ENCODE measurements around the gene NSUN4.
"Not testable (repeated sequence)": the region's sequence is repeated elsewhere in the genome, so short reads cannot be mapped to it uniquely, and the experiment has no call there.

The NSUN4 gene

DNA sequence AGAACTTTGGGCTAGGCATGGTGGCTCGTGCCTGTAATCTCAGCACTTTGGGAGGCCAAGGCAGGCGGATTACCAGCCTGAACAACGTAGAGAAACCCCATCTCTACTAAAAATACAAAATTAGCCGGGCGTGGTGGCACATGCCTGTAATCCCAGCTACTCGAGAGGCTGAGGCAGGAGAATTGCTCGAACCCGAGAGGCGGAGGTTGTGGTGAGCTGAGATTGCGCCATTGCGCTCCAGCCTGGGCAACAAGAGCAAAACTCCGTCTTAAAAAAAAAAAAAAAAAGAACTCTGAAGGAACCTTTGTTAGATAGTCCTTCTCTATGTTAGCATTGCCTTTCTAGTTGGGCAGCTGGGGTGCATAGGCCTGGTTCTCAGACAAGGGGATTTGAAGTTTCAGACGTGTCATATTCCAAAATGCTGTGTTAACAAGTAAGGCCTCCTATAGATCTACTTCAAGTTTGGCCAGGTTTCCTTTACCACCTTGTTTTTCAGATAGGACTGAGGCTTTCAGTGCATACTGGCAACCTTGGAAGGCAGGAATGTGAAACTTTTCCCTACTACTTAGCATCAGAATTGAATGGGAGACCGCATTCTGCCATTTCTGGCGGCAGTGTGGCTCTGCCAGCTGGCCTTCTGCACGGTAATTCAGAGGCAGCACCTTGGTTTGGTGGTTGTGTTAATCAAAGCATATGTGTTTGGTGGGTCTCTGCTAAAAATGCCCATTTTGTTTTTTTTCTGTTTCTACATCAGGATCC is 31.0 kb upstream of the NSUN4 start:
- no peak overlapping the region for H3K9ac ChIP-seq (ENCODE audit: low read depth, low read length)
- H3K4me3 ChIP-seq (ENCODE audit: low read length), result no peak overlapping the region
- no peaks in the 10 kb centered on the region for H3K27me3 ChIP-seq (ENCODE audit: insufficient read depth, low read length)
- WGBS, result 93% methylated on average over 16 of the region's 16 CpGs
- peaks cover 12% of the 10 kb centered on the region; the same call in 1 of the 2 replicates for H3K4me1 ChIP-seq (ENCODE audit: insufficient read depth, low read length)
- H3K36me3 ChIP-seq (ENCODE audit: insufficient read depth, low read length), result peaks cover 71% of the 10 kb centered on the region
- no peaks in the 10 kb centered on the region for H3K9me3 ChIP-seq (ENCODE audit: insufficient read depth, low read depth, low read length)
- H3K27ac ChIP-seq (ENCODE audit: low read depth, low read length), result no peak overlapping the region

DNA sequence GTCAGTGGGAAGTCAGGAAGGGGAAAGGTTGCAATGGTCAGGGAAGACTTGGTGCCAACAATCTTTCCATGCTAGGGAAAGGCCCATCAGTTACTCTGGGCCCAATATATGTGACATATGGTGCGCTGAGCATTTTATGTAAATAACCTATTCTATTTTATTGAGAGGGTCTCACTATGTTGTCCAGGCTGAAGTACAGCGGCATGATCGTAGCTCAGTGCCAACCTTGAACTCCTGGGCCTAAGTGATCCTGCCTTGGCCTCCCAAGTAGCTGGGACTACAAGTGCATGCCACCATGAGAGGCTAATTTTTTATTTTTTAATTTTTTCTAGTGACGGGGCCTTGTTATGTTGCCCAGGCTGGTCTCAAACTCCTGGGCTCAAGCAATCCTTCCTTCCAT is 30.3 kb upstream of the NSUN4 start:
- H3K4me1 ChIP-seq (ENCODE audit: insufficient read depth, low read length), result peaks cover 12% of the 10 kb centered on the region; the same call in 1 of the 2 replicates
- H3K9me3 ChIP-seq (ENCODE audit: insufficient read depth, low read depth, low read length), result no peaks in the 10 kb centered on the region
- H3K4me3 ChIP-seq (ENCODE audit: low read length), result no peak overlapping the region
- H3K27ac ChIP-seq (ENCODE audit: low read depth, low read length), result no peak overlapping the region
- WGBS, result 97% methylated on average over 4 of the region's 4 CpGs
- H3K36me3 ChIP-seq (ENCODE audit: insufficient read depth, low read length), result peaks cover 76% of the 10 kb centered on the region
- no peaks in the 10 kb centered on the region for H3K27me3 ChIP-seq (ENCODE audit: insufficient read depth, low read length)
- H3K9ac ChIP-seq (ENCODE audit: low read depth, low read length), result no peak overlapping the region

GRCh38 chr1:46315669-46316403 is 24.8 kb upstream of the NSUN4 start:
- 100% methylated on average over 3 of the region's 3 CpGs for WGBS
- H3K36me3 ChIP-seq (ENCODE audit: insufficient read depth, low read length), result peaks cover 60% of the 10 kb centered on the region
- no peaks in the 10 kb centered on the region for H3K9me3 ChIP-seq (ENCODE audit: insufficient read depth, low read depth, low read length)
- no peak overlapping the region for H3K4me3 ChIP-seq (ENCODE audit: low read length)
- H3K9ac ChIP-seq (ENCODE audit: low read depth, low read length), result no peak overlapping the region
- H3K4me1 ChIP-seq (ENCODE audit: insufficient read depth, low read length), result no peaks in the 10 kb centered on the region
- no peaks in the 10 kb centered on the region for H3K27me3 ChIP-seq (ENCODE audit: insufficient read depth, low read length)
- no peak overlapping the region for H3K27ac ChIP-seq (ENCODE audit: low read depth, low read length)

DNA sequence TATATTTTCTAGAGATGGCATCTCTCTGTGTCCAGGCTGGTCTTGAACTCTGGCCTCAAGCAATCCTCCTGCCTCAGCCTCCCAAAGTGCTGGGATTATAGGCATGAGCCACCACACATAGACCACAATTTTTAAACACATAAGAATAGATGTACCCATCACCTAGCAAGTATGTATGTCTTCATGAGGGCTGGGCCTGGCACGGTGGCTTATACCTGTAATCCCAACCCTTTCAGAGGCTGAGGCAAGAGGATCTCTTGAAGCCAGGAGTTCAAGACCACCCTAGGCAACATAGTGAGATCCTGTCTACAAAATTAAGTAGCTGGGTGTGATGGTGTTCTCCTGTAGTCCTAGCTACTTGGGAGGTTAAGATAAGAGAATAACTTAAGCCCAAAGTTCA is 23.3 kb upstream of the NSUN4 start:
- H3K9ac ChIP-seq (ENCODE audit: low read depth, low read length), result no peak overlapping the region
- no peaks in the 10 kb centered on the region for H3K27me3 ChIP-seq (ENCODE audit: insufficient read depth, low read length)
- H3K27ac ChIP-seq (ENCODE audit: low read depth, low read length), result no peak overlapping the region
- H3K9me3 ChIP-seq (ENCODE audit: insufficient read depth, low read depth, low read length), result no peaks in the 10 kb centered on the region
- 95% methylated on average over 1 of the region's 1 CpG for WGBS
- peaks cover 45% of the 10 kb centered on the region for H3K36me3 ChIP-seq (ENCODE audit: insufficient read depth, low read length)
- 0 out of 2 replicates have a peak, but pooled peaks cover 4% of the 10 kb centered on the region for H3K4me1 ChIP-seq (ENCODE audit: insufficient read depth, low read length)
- H3K4me3 ChIP-seq (ENCODE audit: low read length), result no peak overlapping the region

- WGBS, result 92% methylated on average over 6 of the region's 6 CpGs
- not testable (repeated sequence) for H3K4me1 ChIP-seq (ENCODE audit: insufficient read depth, low read length); H3K9me3 ChIP-seq (ENCODE audit: insufficient read depth, low read depth, low read length); H3K27me3 ChIP-seq (ENCODE audit: insufficient read depth, low read length); H3K4me3 ChIP-seq (ENCODE audit: low read length); H3K9ac ChIP-seq (ENCODE audit: low read depth, low read length); H3K27ac ChIP-seq (ENCODE audit: low read depth, low read length)
- H3K36me3 ChIP-seq (ENCODE audit: insufficient read depth, low read length), result peaks cover 28% of the 10 kb centered on the region
Observed at GRCh38 chr1:46319301-46319700, 21.3 kb upstream of the NSUN4 start.

- H3K27ac ChIP-seq (ENCODE audit: low read depth, low read length); H3K27me3 ChIP-seq (ENCODE audit: insufficient read depth, low read length); H3K9me3 ChIP-seq (ENCODE audit: insufficient read depth, low read depth, low read length); H3K4me3 ChIP-seq (ENCODE audit: low read length); H3K4me1 ChIP-seq (ENCODE audit: insufficient read depth, low read length); H3K9ac ChIP-seq (ENCODE audit: low read depth, low read length): not testable (repeated sequence)
- 63% methylated on average over 4 of the region's 13 CpGs for WGBS
- peaks cover 20% of the 10 kb centered on the region for H3K36me3 ChIP-seq (ENCODE audit: insufficient read depth, low read length)
Observed at GRCh38 chr1:46319960-46320914, 20.4 kb upstream of the NSUN4 start.

GRCh38 chr1:46322191-46322590 is 18.4 kb upstream of the NSUN4 start:
- not testable (repeated sequence) for H3K27ac ChIP-seq (ENCODE audit: low read depth, low read length); H3K9me3 ChIP-seq (ENCODE audit: insufficient read depth, low read depth, low read length); H3K4me1 ChIP-seq (ENCODE audit: insufficient read depth, low read length); H3K4me3 ChIP-seq (ENCODE audit: low read length); H3K27me3 ChIP-seq (ENCODE audit: insufficient read depth, low read length); H3K36me3 ChIP-seq (ENCODE audit: insufficient read depth, low read length); H3K9ac ChIP-seq (ENCODE audit: low read depth, low read length)
- WGBS, result 95% methylated on average over 6 of the region's 6 CpGs

DNA sequence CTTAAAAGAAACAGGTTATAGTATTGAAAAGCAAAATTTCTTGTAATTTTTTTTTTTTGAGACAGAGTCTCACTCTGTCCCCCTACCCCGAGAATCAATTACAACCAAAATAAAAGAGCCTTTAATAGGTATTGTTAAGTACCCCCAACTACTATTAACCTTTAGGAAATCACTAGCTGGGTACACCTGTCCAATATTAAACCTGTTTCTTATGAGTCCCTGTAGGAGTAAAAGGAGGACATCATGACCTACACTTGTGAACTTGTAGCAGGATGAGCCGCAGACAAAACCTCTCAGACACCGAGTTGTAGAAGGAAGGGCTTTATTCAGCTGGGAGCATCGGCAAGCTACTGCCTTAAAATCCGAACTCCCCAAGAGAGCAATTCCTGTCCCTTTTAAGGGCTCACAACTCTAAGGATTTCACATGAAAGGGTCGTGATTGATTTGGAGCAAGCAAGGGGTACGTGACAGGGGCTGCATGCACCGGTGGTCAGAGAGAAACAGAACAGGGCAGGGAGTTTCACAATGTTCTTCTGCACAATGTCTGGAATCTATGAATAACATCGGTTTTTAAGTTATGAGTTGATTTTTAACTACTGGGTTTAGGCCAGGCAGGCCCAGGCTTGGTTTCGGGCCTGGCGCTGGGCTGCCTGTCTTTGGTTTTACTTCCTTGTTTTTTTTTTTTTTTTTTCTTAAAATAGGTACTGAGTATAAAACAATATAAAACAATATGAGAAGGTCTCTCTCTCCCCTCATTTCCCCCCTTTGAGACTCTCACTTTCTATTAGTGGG is 15.1 kb upstream of the NSUN4 start:
- not testable (repeated sequence) for H3K4me3 ChIP-seq (ENCODE audit: low read length); H3K36me3 ChIP-seq (ENCODE audit: insufficient read depth, low read length); H3K27ac ChIP-seq (ENCODE audit: low read depth, low read length); H3K9ac ChIP-seq (ENCODE audit: low read depth, low read length); H3K27me3 ChIP-seq (ENCODE audit: insufficient read depth, low read length); H3K9me3 ChIP-seq (ENCODE audit: insufficient read depth, low read depth, low read length)
- peaks cover 16% of the 10 kb centered on the region for H3K4me1 ChIP-seq (ENCODE audit: insufficient read depth, low read length)
- WGBS, result 94% methylated on average over 7 of the region's 11 CpGs

GRCh38 chr1:46328182-46328581 is 12.4 kb upstream of the NSUN4 start:
- WGBS, result 88% methylated on average over 7 of the region's 7 CpGs
- H3K27me3 ChIP-seq (ENCODE audit: insufficient read depth, low read length); H3K4me3 ChIP-seq (ENCODE audit: low read length); H3K9me3 ChIP-seq (ENCODE audit: insufficient read depth, low read depth, low read length); H3K9ac ChIP-seq (ENCODE audit: low read depth, low read length); H3K27ac ChIP-seq (ENCODE audit: low read depth, low read length); H3K36me3 ChIP-seq (ENCODE audit: insufficient read depth, low read length): not testable (repeated sequence)
- H3K4me1 ChIP-seq (ENCODE audit: insufficient read depth, low read length), result peaks cover 18% of the 10 kb centered on the region

DNA sequence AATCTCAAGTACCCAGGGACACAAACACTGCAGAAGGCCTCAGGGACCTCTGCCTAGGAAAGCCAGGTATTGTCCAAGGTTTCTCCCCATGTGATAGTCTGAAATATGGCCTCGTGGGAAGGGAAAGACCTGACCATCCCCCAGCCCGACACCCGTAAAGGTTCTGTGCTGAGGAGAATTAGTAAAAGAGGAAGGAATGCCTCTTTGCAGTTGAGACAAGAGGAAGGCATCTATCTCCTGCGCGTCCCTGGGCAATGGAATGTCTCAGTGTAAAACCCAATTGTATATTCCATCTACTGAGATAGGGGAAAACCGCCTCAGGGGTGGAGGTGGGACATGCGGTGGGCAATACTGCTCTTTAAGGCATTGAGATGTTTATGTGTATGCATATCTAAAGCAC is 10.8 kb upstream of the NSUN4 start:
- H3K9me3 ChIP-seq (ENCODE audit: insufficient read depth, low read depth, low read length); H3K9ac ChIP-seq (ENCODE audit: low read depth, low read length); H3K4me3 ChIP-seq (ENCODE audit: low read length); H3K27me3 ChIP-seq (ENCODE audit: insufficient read depth, low read length); H3K27ac ChIP-seq (ENCODE audit: low read depth, low read length); H3K36me3 ChIP-seq (ENCODE audit: insufficient read depth, low read length): not testable (repeated sequence)
- 44% methylated on average over 4 of the region's 7 CpGs for WGBS
- peaks cover 18% of the 10 kb centered on the region for H3K4me1 ChIP-seq (ENCODE audit: insufficient read depth, low read length)

Measured in HUES64 (cell line).